A549 treated with GW870086 at 1 μM for 4 hours (cell line): ENCODE data around the gene TGIF1. TPM values are rescaled to one million over a fixed set of nuclear protein-coding genes. Genes with fewer than 3 reads are reported as not detected.

Experiments
- total RNA-seq: library from RNA; stranded (reverse); fragments of 200-300 nt; extraction: Qiagen RNA extraction; gene quantifications from 5 replicates; pipeline ENCODE4 v1.2.3, GENCODE V29; 2022; ENCODE audit warnings: low read depth

The TGIF1 gene
- 94.6 to 149 TPM (median 137 TPM) in 5 replicates for total RNA-seq

GRCh38 chr18:3450012-3450798 is at the start of gene TGIF1:
TSS of gene TGIF1 (plus strand) at chr18:3450172. CDS start at chr18:3450490, 318 bp downstream.

Other genes with a start within 250 kb of the TGIF1 start
- gene MYOM1, start 230.2 kb upstream of the TGIF1 start, total RNA-seq = 0.08 to 0.26 TPM (median 0.15 TPM) in 5 replicates
- gene MYL12A, start 202.4 kb upstream of the TGIF1 start, total RNA-seq = 278 to 355 TPM (median 335 TPM) in 5 replicates
- 393 to 421 TPM (median 397 TPM) in 5 replicates for gene MYL12B, start 188.0 kb upstream of the TGIF1 start, total RNA-seq